ENCODE results near the gene FCRL3.

The FCRL3 gene

DNA sequence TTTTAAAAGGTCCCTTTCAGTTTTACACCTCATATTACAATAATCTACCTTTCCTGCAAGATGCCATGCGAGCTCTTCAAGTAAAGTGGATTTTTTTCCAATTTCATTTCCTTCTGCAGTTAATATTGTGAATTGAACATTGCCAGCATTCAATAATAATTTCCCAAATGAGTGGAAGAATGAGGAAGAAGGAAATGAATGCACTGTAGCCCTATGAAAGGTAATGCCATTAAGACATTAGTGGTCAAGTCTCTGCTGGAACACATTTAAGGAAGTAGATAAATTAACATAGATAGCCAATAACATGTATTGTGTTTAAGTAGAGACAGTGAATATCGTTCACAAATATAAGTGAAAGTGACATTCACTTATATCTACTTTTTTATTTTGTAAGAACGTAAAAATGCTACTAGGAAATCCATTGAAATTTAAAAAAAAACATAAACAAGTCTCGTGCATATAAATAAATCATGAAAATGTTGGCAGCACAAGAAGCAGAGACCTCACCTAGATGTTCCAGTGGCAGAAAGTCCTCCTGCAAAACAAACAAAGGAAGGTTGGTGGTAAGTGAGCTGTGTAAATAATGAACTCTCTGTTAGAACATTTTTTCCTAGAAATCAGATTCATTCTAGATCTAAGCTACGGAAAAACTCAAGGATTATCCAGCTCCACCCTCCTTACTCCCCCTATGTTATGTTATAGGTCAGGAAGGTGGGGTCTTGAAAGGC lies 17.7 kb downstream of the FCRL3 start:
- no peak for DNase-seq

GRCh38 chr1:157678721-157679120 lies 21.8 kb downstream of the FCRL3 start:
- no peak for DNase-seq

- no peak for DNase-seq
Observed at GRCh38 chr1:157673008-157673407, 27.6 kb downstream of the FCRL3 start.

- DNase-seq: no peak
Observed at GRCh38 chr1:157671895-157672294, 28.7 kb downstream of the FCRL3 start.

GRCh38 chr1:157659576-157660247 lies 40.9 kb downstream of the FCRL3 start:
- no peak for DNase-seq

DNA sequence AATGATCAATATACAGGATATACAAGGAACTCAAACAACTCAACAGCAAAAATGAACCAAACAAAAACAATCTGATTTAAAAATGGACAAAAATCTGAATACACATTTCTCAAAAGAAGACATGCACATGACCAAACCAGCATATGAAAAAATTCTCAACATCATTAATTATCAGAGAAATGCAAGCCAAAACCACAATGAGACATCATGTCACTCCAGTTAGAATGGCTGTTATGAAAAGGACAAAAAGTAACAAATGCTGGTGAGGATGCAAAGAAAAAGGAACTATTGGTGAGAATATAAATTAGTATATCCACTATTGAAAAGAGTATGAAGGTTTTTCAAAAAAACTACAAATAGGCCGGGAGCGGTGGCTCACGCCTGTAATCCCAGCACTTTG lies 42.0 kb downstream of the FCRL3 start:
- no peak for DNase-seq

GRCh38 chr1:157653494-157653873 lies 47.1 kb downstream of the FCRL3 start:
- no peak for DNase-seq

DNA sequence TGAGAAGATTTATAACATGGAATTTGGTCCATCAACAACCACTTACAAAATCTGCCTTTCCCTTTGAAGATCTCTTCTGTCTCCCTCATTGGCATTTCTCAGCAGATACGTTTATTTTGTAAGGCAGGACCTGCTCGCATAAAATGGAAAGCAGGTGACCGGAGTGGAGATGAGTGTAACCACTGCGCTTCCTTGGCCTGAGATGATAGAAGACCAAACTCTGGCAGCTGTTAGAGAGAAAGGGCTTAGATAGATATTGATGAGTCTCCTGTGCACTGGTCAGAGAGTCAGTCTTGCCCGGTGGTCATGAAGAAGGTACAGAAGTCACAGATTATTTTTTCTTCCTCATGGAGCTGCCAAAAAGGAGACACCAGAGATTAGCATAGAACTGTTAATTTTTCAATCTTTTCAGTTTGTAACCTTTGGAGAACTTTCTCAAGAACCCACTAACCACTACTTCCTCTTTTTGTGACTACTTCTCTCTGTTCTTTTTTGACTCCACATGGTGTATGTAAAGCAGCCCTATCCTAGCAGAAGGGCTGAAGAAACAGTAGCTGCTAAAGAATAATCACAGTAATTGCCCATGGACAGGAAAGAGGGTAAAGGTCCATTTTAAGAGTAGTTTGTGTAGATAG lies 47.6 kb downstream of the FCRL3 start:
- no peak for DNase-seq

- DNase-seq: no peak
Observed at GRCh38 chr1:157648317-157648716, 52.3 kb downstream of the FCRL3 start.

DNA sequence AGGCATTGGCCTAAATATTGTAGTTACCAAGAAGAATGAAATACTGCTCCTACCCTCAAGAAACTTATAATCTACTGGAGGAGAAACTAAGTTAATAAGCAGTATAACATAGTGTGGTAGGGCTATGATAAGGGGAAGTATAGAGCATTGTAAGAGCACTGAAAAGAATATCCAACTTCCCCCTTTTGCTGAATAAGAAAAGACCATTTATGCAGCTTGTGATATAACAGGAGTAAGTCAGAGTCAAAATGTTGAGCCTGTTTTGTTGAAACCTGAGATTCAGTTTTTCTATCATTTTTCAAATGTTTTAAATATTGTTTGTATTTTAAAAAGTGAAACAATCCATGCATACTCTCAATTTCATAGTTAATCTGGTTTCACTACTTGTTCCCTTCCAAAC lies 54.4 kb downstream of the FCRL3 start:
- DNase-seq: no peak

DNA sequence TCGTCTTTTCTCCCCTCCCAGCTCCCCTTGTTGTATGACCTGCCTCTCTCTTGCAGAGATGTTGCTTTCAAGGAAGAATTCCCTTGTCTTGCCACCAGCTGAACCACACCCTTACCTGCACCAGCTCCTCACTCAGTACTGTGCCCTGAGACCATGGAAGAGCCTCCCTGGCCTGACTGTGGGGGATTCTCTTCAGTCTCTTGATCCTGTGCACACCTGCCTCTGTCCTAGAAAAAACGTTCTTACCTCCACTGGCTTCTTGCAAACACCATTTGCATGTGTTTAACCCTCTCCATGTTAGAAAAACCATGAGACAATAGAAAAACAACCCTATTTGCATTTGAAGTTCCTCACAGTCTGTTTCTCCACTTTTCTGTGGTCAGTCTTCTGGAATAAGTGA lies 59.4 kb downstream of the FCRL3 start:
- no peak for DNase-seq

DNA sequence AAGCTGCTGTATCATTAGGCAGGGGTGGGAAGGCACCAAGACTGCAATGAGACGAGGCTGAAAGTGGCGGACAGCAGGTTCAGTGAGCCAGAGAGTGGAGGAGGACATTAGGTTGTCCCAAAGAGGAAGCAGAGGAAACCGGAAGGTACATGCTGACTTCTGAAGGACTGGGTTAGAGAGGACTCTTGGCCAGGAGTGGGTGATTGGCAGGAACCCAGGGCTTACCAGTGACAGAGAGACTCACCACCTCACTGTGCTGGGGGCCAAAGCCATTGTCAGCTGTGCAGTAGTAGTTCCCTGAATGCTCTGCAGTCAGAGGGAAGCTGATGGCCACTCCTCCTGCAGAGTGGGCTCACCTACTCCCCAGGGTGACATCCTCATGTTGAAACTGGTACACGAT lies 60.8 kb downstream of the FCRL3 start:
- DNase-seq: no peak

DNA sequence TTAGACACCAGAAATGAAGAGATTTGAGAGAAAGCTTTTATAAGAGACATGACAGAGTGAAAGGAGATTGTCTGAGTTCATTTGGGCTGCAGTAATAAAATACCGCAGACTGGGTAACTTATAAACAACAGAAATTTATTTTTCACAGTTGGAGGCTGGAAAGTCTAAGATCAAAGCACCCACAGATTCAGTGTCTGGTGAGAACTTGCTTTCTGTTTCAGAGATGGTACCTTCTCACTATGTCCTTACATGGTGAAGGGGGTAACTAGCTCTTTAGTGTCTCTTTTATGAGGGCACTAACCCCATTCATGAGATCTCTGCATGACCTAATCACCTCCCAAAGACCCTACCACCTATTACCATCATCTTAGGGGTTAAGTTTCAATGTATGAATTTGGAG lies 71.8 kb downstream of the FCRL3 start:
- DNase-seq: no peak
